Astrocyte (in vitro differentiated cells and primary cell): ENCODE results near the gene TDRKH. TPM values are rescaled to one million over a fixed set of nuclear protein-coding genes. Genes with fewer than 3 reads are reported as not detected.

ENCODE experiments used
- DNase-seq: peaks from one replicate; pipeline ENCODE4 v3.0.0-alpha.2; 2010; ENCODE audit warnings: low read depth
- FAIRE-seq: peaks from 2 replicates; lab custom pipeline; 2011; peaks lifted over from hg19 to GRCh38; lab: Jason Lieb, UNC
- H2AFZ ChIP-seq: 2 replicates; pipeline ENCODE4 v1.6.0; 2012; ENCODE audit warnings: low read depth, low read length, inconsistent platforms
- H3K27ac ChIP-seq: 2 replicates; pipeline ENCODE4 v1.5.1; 2011; ENCODE audit warnings: low read depth, low read length, inconsistent platforms
- H3K27me3 ChIP-seq: 2 replicates; pipeline ENCODE4 v1.6.0; 2011; ENCODE audit warnings: low read length, inconsistent platforms; ENCODE audit not compliant: insufficient read depth
- H3K36me3 ChIP-seq: 2 replicates; pipeline ENCODE4 v1.5.1; 2011; ENCODE audit warnings: low read length, inconsistent platforms; ENCODE audit not compliant: insufficient read depth
- H3K4me1 ChIP-seq: 2 replicates; pipeline ENCODE4 v1.5.1; 2011; ENCODE audit warnings: low read length, inconsistent platforms; ENCODE audit not compliant: insufficient read depth
- H3K4me2 ChIP-seq: 2 replicates; pipeline ENCODE4 v1.6.0; 2012; ENCODE audit warnings: low read length, inconsistent platforms
- H3K4me3 ChIP-seq: 2 replicates; pipeline ENCODE4 v1.5.1; 2011; ENCODE audit warnings: low read depth, mild to moderate bottlenecking, low read length, inconsistent platforms; ENCODE audit not compliant: insufficient read depth
- H3K79me2 ChIP-seq: 2 replicates; pipeline ENCODE4 v1.6.0; 2012; ENCODE audit warnings: mild to moderate bottlenecking, low read length, inconsistent platforms; ENCODE audit not compliant: insufficient read depth
- H3K9ac ChIP-seq: 2 replicates; pipeline ENCODE4 v1.6.0; 2012; ENCODE audit warnings: mild to moderate bottlenecking, low read length, inconsistent platforms
- H3K9me3 ChIP-seq: 2 replicates; pipeline ENCODE4 v1.5.1; 2012; ENCODE audit warnings: low read depth, mild to moderate bottlenecking, low read length, inconsistent platforms; ENCODE audit not compliant: insufficient read depth
- H4K20me1 ChIP-seq: 2 replicates; pipeline ENCODE4 v1.6.0; 2012; ENCODE audit warnings: low read length, inconsistent platforms; ENCODE audit not compliant: insufficient read depth
- H3K27ac Mint-ChIP-seq: one replicate; pipeline ENCODE4 v1.8.0; 2021; ENCODE audit warnings: mild to moderate bottlenecking, mixed read lengths; ENCODE audit not compliant: unreplicated experiment
- H3K27me3 Mint-ChIP-seq: one replicate; pipeline ENCODE4 v1.8.0; 2021; ENCODE audit warnings: low read depth, mixed read lengths; ENCODE audit not compliant: unreplicated experiment
- H3K36me3 Mint-ChIP-seq: one replicate; pipeline ENCODE4 v1.8.0; 2021; ENCODE audit warnings: low read depth, mixed read lengths; ENCODE audit not compliant: unreplicated experiment
- H3K4me1 Mint-ChIP-seq: one replicate; pipeline ENCODE4 v1.8.0; 2021; ENCODE audit warnings: low read depth, mixed read lengths; ENCODE audit not compliant: unreplicated experiment
- H3K4me3 Mint-ChIP-seq: one replicate; pipeline ENCODE4 v1.8.0; 2021; ENCODE audit warnings: mild to moderate bottlenecking, moderate library complexity, mixed read lengths; ENCODE audit not compliant: unreplicated experiment
- H3K9me3 Mint-ChIP-seq: one replicate; pipeline ENCODE4 v1.8.0; 2021; ENCODE audit warnings: mild to moderate bottlenecking, mixed read lengths; ENCODE audit not compliant: unreplicated experiment
- EZH2 ChIP-seq: IDR thresholded peaks from 2 replicates; pipeline ENCODE4 v1.6.1; 2012; ENCODE audit warnings: mild to moderate bottlenecking, low read length, inconsistent platforms; ENCODE audit not compliant: insufficient read depth
- total RNA-seq: library from RNA; stranded (reverse); gene quantifications from 2 replicates; pipeline ENCODE4 v1.2.1, GENCODE V29; 2021
- TF ChIP-seq, protein P1 (sequence below): IDR thresholded peaks from 2 replicates; pipeline ENCODE4 v1.5.1; 2011; ENCODE audit warnings: low read depth, mild to moderate bottlenecking, inconsistent platforms, low read length, moderate library complexity; ENCODE audit not compliant: insufficient read depth

The TDRKH gene
- total RNA-seq, 1 donor from 2014 or later, result 7.5 TPM

DNA sequence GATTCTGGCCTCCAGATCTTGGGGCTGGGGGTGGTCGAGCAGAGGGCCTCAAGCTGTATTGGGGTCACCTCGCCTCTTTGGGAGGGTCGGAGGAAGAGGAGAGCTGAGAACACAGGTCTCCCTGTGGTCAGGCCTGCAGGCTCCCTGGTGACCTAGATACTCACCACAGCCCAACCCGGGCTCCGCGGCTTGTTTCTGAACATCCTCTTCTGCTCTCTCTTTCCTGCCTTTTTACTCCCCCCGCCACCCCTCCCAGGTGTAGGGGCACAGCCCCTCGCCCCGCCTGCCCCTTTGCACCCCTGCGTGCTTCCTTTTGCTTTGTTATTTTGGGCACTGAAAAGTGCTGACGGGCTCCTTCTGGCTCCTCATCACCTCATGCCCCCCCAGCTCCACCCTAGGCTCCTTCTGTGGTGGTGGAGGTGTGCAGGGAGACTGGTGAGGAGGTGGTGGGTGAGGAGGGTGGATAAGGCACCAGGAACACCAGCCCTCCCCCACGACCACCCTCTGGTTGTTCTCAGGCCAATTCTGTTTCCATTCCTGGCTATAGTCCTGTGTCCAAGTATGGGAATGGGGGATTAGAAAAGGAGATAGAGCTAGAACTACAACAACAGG lies 25.5 kb upstream of the TDRKH start:
- Mint-ChIP-seq H3K9me3 (peaks cover 1% of the 10 kb centered on the region), H3K4me3 (no peak overlapping the region)
- TF ChIP-seq, protein P1, sequence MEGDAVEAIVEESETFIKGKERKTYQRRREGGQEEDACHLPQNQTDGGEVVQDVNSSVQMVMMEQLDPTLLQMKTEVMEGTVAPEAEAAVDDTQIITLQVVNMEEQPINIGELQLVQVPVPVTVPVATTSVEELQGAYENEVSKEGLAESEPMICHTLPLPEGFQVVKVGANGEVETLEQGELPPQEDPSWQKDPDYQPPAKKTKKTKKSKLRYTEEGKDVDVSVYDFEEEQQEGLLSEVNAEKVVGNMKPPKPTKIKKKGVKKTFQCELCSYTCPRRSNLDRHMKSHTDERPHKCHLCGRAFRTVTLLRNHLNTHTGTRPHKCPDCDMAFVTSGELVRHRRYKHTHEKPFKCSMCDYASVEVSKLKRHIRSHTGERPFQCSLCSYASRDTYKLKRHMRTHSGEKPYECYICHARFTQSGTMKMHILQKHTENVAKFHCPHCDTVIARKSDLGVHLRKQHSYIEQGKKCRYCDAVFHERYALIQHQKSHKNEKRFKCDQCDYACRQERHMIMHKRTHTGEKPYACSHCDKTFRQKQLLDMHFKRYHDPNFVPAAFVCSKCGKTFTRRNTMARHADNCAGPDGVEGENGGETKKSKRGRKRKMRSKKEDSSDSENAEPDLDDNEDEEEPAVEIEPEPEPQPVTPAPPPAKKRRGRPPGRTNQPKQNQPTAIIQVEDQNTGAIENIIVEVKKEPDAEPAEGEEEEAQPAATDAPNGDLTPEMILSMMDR, result no peak
- no peak for TF ChIP-seq EZH2

DNA sequence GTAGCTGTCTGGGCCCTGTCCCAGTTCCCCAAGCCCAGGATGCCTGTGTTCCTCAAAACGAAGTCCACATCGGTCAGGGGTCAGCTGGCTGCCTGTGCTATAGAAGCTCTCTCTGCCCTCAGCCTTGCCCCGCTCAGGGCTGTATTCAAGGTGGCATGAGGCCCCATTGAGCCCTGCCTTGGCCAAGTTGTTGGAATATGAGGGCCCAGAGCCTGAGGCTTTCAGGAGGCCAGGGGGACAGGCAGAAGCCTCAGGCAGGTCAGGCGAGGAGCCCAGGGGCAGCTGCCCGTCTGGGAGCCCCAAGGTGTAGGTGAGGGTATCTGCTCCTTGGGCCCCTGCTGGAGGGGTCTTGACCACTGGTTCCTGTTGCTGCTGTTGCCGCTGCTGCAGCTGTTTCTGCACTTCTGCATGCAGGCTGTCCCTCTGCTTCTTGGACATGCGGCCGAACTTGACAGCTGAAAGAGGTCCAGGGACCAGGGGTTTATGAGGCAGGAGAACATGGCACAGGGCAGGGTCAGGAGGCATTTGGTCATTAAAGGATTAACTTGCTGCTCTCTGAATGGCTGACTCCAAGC lies 24.8 kb upstream of the TDRKH start:
- H3K27me3 Mint-ChIP-seq, result peaks cover 67% of the 10 kb centered on the region

More for the DNA sequence above, 25.5 kb upstream of the TDRKH start:
- DNase-seq (no peak), FAIRE-seq (no peak)
- Histone ChIP-seq H2AFZ (no peak overlapping the region), H3K27ac (no peak overlapping the region), H3K9ac (no peak overlapping the region), H4K20me1 (no peaks in the 10 kb centered on the region), H3K4me3 (no peak overlapping the region), H3K4me2 (no peak overlapping the region), H3K27me3 (peaks cover 20% of the 10 kb centered on the region), H3K36me3 (no peaks in the 10 kb centered on the region), H3K9me3 (no peaks in the 10 kb centered on the region), H3K79me2 (no peaks in the 10 kb centered on the region), H3K4me1 (no peaks in the 10 kb centered on the region)
- H3K4me1 Mint-ChIP-seq, result peaks cover 6% of the 10 kb centered on the region
- H3K36me3 Mint-ChIP-seq, result peaks cover 2% of the 10 kb centered on the region
- peaks cover 72% of the 10 kb centered on the region for H3K27me3 Mint-ChIP-seq
- H3K27ac Mint-ChIP-seq, result no peak overlapping the region

More for the DNA sequence above, 24.8 kb upstream of the TDRKH start:
- no peak for DNase-seq
- Mint-ChIP-seq H3K4me3 (no peak overlapping the region), H3K27ac (no peak overlapping the region), H3K9me3 (peaks cover 1% of the 10 kb centered on the region), H3K4me1 (peaks cover 8% of the 10 kb centered on the region), H3K36me3 (no peaks in the 10 kb centered on the region)
- Histone ChIP-seq H2AFZ (no peak overlapping the region), H3K9ac (no peak overlapping the region), H3K27me3 (peaks cover 20% of the 10 kb centered on the region), H3K4me3 (no peak overlapping the region), H3K4me2 (no peak overlapping the region), H4K20me1 (no peaks in the 10 kb centered on the region), H3K27ac (no peak overlapping the region), H3K9me3 (no peaks in the 10 kb centered on the region), H3K79me2 (no peaks in the 10 kb centered on the region), H3K36me3 (no peaks in the 10 kb centered on the region), H3K4me1 (no peaks in the 10 kb centered on the region)
- no peak for FAIRE-seq
- TF ChIP-seq, protein P1, result no peak
- no peak for TF ChIP-seq EZH2
